SU-DHL-6 (cell line): ENCODE measurements around the gene UGT1A6.

Source experiments
- EZH2phosphoT487 ChIP-seq: fragments of 200-600 bp; sonication (generic), shearing (Covaris generic); conservative IDR thresholded peaks from 2 replicates; pipeline ENCODE4 v1.6.1; 2018; ENCODE audit warnings: mild to moderate bottlenecking, antibody characterized with exemption, low read length, moderate library complexity, mixed read lengths
- TF ChIP-seq, protein P1 (sequence below): fragments of 200-600 bp; sonication (generic); IDR thresholded peaks from one replicate; pipeline ENCODE4 v1.5.1; 2017; ENCODE audit warnings: antibody characterized with exemption, mild to moderate bottlenecking, low read length, moderate library complexity; ENCODE audit not compliant: insufficient read depth, poor library complexity, severe bottlenecking

DNA sequence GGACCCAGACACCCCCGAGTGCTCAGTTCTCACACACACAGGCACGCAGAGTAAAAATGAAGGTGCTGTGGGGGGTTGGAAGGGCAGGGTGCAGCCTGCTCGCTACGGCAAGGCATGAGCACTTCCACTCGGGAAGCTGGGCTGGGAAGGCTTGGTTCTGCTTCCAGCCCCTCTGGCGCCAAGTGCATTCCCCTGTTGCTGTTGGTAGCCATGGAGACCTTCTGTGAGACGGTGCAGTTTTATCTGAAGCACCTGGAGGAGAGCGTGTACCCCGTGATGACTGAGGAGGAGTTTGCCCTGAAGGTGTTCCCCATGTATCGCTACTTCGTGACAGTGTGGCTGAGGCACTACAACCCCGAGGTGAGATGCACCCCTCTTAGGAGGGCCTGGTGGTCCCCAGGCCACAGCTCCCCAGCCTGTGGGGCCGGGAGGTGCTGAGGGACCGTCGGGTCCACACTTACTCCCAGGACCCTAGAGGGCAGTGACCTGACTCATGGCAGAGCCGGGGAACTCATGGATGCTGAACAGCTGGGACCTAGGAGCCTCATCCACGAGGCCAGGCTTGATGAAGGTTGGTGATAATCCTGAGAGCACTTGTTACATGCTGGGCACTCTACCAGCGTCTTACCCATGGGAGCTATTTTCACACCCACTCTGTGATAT is 100.9 kb downstream of the UGT1A6 start:
- TF ChIP-seq, protein P1, sequence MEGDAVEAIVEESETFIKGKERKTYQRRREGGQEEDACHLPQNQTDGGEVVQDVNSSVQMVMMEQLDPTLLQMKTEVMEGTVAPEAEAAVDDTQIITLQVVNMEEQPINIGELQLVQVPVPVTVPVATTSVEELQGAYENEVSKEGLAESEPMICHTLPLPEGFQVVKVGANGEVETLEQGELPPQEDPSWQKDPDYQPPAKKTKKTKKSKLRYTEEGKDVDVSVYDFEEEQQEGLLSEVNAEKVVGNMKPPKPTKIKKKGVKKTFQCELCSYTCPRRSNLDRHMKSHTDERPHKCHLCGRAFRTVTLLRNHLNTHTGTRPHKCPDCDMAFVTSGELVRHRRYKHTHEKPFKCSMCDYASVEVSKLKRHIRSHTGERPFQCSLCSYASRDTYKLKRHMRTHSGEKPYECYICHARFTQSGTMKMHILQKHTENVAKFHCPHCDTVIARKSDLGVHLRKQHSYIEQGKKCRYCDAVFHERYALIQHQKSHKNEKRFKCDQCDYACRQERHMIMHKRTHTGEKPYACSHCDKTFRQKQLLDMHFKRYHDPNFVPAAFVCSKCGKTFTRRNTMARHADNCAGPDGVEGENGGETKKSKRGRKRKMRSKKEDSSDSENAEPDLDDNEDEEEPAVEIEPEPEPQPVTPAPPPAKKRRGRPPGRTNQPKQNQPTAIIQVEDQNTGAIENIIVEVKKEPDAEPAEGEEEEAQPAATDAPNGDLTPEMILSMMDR: no peak
- no peak for TF ChIP-seq EZH2phosphoT487
